Activated naive CD8-positive, alpha-beta T cell treated with anti-CD3 and anti-CD28 coated beads, Interleukin-2, amount 50 U/mL, for 24 hours (primary cell): Measurements from ENCODE around the gene PRRT2.

Source experiments
- ATAC-seq: fragments of 150-1000 bp; cut with Tn5 transposase; one replicate; pipeline ENCODE4 v1.10.0; 2021
- DNase-seq: peaks from one replicate; pipeline ENCODE4 v3.0.0; 2021
- H3K27ac Mint-ChIP-seq: one replicate; pipeline ENCODE4 v1.8.0; 2021; ENCODE audit warnings: mild to moderate bottlenecking, mixed read lengths
- H3K27me3 Mint-ChIP-seq: one replicate; pipeline ENCODE4 v1.8.0; 2021; ENCODE audit warnings: mixed read lengths
- H3K36me3 Mint-ChIP-seq: one replicate; pipeline ENCODE4 v1.8.0; 2021; ENCODE audit warnings: low read depth, mixed read lengths
- H3K4me1 Mint-ChIP-seq: one replicate; pipeline ENCODE4 v1.8.0; 2021; ENCODE audit warnings: mixed read lengths
- H3K4me3 Mint-ChIP-seq: one replicate; pipeline ENCODE4 v1.8.0; 2021; ENCODE audit warnings: mild to moderate bottlenecking, moderate library complexity, mixed read lengths
- H3K9me3 Mint-ChIP-seq: one replicate; pipeline ENCODE4 v1.8.0; 2021; ENCODE audit warnings: mixed read lengths

The PRRT2 gene

DNA sequence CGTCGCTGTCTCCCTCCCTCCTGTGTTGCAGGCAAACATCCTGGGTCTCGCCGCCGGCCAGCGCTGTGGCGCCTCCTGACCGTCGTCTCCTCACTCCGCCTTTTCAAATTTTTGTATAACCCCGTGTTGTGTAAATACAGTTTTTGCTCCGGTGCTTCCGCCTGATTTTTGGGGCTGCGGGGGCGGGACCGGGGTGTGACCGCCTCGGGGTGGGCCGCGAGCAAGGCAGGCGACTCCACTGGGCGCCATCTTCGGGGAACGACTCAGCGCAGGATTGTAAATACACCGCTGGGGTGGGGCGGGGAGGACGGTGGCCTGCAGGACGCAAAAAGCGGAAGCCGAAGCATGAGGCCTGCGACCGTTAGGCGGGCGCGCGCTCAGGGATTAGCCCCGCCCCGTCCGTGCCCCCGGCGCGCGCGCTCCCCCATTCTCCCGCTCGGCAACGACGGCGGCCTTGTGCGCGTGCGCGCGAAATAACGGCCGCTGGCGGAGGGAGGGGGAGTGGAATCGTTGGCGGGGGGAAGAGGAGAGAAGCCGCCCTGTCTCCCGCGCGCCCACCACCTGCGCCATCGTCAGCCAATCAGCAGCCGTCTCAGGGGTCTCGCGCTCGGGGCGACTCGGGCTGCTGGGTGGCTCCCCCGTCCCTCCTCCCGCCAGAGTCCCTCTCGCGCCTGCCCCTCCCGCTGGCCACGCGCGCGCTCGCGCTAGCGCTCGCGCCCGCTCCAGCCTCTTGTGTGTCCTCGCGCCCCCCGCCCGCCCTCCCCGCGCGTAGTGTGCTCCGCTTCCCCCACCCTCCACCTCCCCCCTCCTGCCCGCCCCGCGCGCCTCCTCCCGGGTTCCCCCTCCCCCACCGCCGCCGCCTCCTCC, 6.5 kb upstream of the PRRT2 start:
- Mint-ChIP-seq H3K27ac (peak overlapping the region; percentile 99), H3K9me3 (no peaks in the 10 kb centered on the region), H3K36me3 (peaks cover 61% of the 10 kb centered on the region), H3K4me1 (peaks cover 44% of the 10 kb centered on the region), H3K27me3 (no peaks in the 10 kb centered on the region), H3K4me3 (peak overlapping the region; percentile 97)
- DNase-seq (peak; percentile 98), ATAC-seq (peak; percentile 64)

DNA sequence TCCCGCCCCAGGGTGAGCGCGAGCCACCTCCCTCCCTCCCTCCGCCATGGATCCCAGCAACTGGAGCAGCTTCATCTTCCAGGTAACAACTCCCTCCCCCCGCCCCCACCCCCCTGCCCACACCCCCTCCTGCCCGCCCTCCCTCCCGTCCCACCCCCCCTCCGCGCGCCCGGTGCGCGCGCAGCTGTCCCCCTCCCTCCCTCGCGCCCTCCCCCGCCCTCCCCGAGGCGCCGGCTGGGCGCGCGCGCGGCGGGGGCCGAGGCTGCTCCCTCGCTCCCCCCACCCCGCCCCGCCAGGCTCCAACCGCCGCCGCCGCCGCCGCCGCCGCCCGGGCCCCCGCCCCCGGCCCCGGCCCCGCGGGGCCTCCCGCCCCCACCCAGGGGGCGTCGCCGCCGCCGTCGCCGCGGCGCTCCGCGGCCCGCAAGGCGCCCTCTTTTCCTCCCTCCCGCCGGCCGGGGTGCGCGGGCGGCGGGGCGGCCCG, 5.9 kb upstream of the PRRT2 start, which contains the start of gene MAZ:
Gene MAZ (plus strand): TSS at position 431 of the 481 bp plus-strand sequence. CDS start 173 bp downstream, outside the sequence.
- Mint-ChIP-seq H3K4me1 (peaks cover 50% of the 10 kb centered on the region), H3K9me3 (no peaks in the 10 kb centered on the region), H3K27ac (peak within 1 kb of the TSS; percentile 99), H3K36me3 (peaks cover 58% of the 10 kb centered on the region), H3K4me3 (peak within 1 kb of the TSS; percentile 97), H3K27me3 (no peaks in the 10 kb centered on the region)
- DNase-seq (peak; percentile 80), ATAC-seq (no peak)

DNA sequence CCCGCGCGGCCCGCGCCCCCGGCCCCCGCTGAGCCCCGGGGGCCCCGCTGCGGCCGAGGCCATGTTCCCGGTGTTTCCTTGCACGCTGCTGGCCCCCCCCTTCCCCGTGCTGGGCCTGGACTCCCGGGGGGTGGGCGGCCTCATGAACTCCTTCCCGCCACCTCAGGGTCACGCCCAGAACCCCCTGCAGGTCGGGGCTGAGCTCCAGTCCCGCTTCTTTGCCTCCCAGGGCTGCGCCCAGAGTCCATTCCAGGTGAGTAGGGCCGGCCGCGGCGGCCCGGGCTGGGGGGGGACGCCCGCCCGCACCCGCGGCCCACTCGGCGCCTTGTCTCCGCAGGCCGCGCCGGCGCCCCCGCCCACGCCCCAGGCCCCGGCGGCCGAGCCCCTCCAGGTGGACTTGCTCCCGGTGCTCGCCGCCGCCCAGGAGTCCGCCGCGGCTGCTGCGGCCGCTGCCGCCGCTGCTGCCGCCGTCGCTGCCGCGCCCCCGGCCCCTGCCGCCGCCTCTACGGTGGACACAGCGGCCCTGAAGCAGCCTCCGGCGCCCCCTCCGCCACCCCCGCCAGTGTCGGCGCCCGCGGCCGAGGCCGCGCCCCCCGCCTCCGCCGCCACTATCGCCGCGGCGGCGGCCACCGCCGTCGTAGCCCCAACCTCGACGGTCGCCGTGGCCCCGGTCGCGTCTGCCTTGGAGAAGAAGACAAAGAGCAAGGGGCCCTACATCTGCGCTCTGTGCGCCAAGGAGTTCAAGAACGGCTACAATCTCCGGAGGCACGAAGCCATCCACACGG, 5.2 kb upstream of the PRRT2 start:
- Mint-ChIP-seq H3K36me3 (peaks cover 53% of the 10 kb centered on the region), H3K4me1 (peaks cover 57% of the 10 kb centered on the region)
- no peak for ATAC-seq

DNA sequence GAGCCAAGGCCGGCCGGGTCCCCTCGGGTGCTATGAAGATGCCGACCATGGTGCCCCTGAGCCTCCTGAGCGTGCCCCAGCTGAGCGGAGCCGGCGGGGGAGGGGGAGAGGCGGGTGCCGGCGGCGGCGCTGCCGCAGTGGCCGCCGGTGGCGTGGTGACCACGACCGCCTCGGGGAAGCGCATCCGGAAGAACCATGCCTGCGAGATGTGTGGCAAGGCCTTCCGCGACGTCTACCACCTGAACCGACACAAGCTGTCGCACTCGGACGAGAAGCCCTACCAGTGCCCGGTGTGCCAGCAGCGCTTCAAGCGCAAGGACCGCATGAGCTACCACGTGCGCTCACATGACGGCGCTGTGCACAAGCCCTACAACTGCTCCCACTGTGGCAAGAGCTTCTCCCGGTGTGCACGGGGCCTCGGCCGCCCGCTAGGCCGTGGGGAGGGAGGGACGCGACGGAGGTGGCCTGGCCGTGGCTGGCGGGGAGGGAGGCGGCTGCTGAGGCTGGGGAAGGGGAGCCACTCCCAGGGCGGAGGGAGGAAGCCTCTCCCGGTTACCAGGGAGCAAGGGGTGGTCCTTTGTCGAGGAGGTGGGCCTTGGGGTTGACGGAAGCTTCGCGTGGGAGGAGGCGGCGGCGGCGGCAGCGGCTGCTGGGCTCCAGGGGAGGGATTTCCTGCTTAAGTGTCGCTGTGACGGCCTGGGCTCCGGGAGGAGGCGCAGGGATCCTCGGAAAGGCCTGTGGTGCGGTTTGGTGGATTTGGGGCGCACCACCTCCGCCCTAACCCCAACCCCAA, 4.4 kb upstream of the PRRT2 start:
- peaks cover 58% of the 10 kb centered on the region for H3K4me1 Mint-ChIP-seq
- H3K36me3 Mint-ChIP-seq: peaks cover 53% of the 10 kb centered on the region
- peak; percentile 90 for DNase-seq
- peaks cover 5% of the 10 kb centered on the region for H3K27me3 Mint-ChIP-seq
- H3K27ac Mint-ChIP-seq: peak overlapping the region; percentile 98
- ATAC-seq: peak; percentile 27
- H3K9me3 Mint-ChIP-seq: no peaks in the 10 kb centered on the region
- H3K4me3 Mint-ChIP-seq: peak overlapping the region; percentile 97

More for the DNA sequence above, 5.2 kb upstream of the PRRT2 start:
- Mint-ChIP-seq H3K9me3 (no peaks in the 10 kb centered on the region), H3K4me3 (peak overlapping the region; percentile 97), H3K27ac (peak overlapping the region; percentile 98), H3K27me3 (no peaks in the 10 kb centered on the region)
- DNase-seq: peak; percentile 74

DNA sequence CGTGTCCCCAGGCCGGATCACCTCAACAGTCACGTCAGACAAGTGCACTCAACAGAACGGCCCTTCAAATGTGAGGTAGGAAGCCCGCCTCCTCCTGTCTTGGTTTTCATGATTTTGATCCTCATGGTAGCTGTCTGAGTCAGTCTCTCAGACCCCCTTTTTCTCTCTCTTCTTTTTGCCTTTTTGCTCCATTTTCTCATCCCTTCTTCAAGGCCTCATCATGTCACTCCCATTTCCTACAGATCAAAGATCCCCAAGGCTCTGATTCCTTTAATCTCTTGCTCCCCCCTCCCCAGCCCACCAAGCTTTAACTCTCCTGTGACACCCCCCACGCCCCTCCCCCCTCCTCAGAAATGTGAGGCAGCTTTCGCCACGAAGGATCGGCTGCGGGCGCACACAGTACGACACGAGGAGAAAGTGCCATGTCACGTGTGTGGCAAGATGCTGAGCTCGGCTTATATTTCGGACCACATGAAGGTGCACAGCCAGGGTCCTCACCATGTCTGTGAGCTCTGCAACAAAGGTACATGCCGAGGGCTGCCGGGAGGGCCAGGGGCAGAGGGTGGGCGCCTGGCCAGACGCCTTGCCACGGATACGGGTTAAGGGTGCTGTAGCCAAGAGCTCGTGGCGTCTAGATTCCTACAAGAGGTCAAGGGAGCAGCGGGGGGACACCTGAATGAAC, 3.6 kb upstream of the PRRT2 start:
- H3K9me3 Mint-ChIP-seq: no peaks in the 10 kb centered on the region
- peaks cover 5% of the 10 kb centered on the region for H3K27me3 Mint-ChIP-seq
- DNase-seq (peak; percentile 42), ATAC-seq (no peak)
- peaks cover 46% of the 10 kb centered on the region for H3K36me3 Mint-ChIP-seq
- H3K4me1 Mint-ChIP-seq: peaks cover 58% of the 10 kb centered on the region
- peak overlapping the region; percentile 97 for H3K4me3 Mint-ChIP-seq
- peak overlapping the region; percentile 98 for H3K27ac Mint-ChIP-seq

DNA sequence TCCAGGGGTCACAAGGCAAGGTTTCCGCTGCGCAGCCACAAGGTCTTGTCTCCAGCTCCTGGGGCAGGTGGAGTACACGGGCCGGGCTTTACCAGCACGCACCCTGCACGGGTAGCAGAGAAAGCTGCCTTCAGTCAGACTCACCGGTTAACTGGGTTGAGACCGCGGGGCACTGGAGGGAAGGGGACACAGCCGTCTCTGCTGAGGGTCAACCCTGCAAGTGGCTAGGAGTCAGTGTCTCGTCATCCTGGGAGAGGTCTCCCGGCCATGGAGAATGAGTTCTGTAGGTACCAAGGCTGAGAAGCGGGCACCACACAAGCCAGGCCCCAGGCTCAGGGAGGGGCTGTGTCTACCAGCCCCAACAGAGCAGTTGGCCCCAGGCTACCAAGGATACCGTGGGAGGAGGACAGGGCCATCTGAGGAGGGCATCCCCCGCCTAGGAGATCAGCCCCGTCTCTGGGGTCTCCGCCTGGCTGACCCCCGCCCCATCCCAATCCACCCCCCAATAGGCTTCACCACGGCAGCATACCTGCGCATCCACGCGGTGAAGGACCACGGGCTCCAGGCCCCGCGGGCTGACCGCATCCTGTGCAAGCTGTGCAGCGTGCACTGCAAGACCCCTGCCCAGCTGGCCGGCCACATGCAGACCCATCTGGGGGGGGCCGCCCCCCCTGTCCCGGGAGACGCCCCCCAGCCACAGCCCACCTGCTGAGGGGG, 2.8 kb upstream of the PRRT2 start:
- Mint-ChIP-seq H3K27me3 (peaks cover 5% of the 10 kb centered on the region), H3K4me1 (peaks cover 53% of the 10 kb centered on the region), H3K27ac (peak overlapping the region; percentile 98), H3K4me3 (peak overlapping the region; percentile 97), H3K9me3 (no peaks in the 10 kb centered on the region), H3K36me3 (peaks cover 38% of the 10 kb centered on the region)
- DNase-seq (no peak), ATAC-seq (no peak)

DNA sequence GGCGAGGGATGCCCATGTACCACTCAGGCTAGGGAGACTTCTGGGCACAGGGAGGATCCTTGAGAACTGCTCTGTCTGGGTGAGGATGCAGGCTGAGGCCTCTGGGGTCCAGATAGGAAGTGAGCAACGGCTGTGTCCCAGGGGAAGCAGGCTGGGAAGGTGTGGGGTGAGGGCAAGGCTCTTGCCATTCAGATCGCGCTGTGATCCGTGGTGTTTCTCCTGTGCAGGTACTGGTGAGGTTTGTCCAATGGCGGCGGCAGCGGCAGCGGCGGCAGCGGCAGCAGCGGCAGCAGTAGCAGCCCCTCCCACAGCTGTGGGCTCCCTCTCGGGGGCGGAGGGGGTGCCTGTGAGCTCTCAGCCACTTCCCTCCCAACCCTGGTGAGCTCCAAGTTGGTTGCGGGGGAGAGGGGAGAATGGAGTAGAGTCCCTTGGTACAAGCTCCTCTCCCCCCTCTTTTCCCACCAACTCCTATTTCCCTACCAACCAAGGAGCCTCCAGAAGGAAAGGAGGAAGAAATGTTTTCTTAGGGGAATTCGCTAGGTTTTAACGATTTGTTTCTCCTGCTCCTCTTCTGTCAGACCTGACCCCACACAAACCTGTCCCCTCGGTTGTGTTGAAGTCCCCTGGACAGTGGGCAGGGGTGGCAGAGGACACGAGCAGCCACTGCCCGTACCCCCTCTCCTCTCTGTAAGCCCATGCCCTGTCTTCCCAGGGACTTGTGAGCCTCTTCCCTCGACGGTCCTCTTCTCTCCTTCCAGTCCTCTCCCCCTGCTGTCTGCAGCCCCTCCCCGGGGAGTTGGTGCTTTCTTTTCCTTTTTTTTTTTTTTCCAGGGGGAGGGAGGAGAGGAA, 1.9 kb upstream of the PRRT2 start:
- peaks cover 52% of the 10 kb centered on the region for H3K4me1 Mint-ChIP-seq
- H3K4me3 Mint-ChIP-seq: peak overlapping the region; percentile 97
- peak overlapping the region; percentile 86 for H3K27ac Mint-ChIP-seq
- no peaks in the 10 kb centered on the region for H3K9me3 Mint-ChIP-seq
- H3K27me3 Mint-ChIP-seq: peaks cover 5% of the 10 kb centered on the region
- no peak for ATAC-seq
- peak; percentile 60 for DNase-seq
- peaks cover 34% of the 10 kb centered on the region for H3K36me3 Mint-ChIP-seq

DNA sequence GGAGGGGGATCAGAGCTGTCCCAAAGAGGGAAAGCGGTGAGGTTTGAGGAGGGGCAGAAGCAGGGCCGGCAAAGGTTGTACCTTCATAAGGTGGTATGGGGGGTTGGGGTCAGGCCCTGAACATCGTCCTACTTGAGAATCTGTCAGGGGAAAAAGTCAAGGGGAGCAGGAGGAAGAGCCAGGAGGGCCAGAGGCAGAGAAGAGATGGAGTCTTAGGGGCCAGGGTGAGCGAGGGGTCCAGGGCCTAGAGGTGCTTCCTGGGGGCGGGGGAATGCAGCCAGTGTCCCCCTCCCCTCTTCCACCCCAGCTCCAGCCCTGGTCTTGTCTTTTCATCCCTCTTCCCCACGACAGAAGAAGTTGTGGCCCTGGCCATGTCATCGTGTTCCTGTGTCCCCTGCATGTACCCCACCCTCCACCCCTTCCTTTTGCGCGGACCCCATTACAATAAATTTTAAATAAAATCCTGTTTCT, 1.3 kb upstream of the PRRT2 start:
- H3K4me1 Mint-ChIP-seq: peaks cover 56% of the 10 kb centered on the region
- ATAC-seq: no peak
- peaks cover 6% of the 10 kb centered on the region for H3K27me3 Mint-ChIP-seq
- DNase-seq: no peak
- peak overlapping the region; percentile 97 for H3K4me3 Mint-ChIP-seq
- peaks cover 32% of the 10 kb centered on the region for H3K36me3 Mint-ChIP-seq
- no peaks in the 10 kb centered on the region for H3K9me3 Mint-ChIP-seq
- peak overlapping the region; percentile 80 for H3K27ac Mint-ChIP-seq

DNA sequence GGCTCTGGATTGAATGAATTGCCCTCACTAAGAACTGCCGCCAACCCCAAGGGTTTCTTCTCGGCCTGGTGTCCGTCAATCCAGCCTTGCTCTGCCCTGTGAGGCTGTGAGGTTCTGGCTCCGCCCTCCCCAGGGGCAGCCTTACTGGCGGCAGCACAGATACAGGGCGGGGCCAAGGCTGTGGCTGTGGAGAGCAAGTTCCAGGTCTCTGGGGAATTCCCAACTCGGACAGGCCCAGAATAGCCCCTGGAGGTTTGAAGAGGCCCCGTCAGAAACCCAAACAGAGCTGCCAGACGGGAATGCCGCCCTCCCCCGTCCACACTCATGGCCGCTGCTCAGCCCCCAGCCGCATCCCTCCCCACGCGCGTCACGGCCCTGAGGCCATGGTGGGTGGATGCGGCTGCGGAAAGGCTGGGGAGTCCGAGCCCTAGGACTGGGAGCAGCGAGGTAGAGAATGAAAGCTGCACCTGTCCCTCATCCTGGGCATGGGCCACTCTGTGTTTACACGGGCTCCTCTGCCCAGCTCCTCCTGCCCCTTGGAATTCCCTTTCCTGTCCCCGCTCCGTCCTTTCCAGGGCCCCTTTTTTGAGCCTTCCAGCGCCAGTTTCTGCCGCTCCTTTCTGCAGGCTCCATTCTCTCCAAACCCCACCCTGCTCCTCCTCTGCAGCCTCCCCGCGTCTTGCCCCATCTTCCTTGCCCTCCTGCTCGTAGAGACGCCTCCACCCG, 660 bp upstream of the PRRT2 start:
- peaks cover 9% of the 10 kb centered on the region for H3K27me3 Mint-ChIP-seq
- DNase-seq (peak; percentile 88), ATAC-seq (peak; percentile 54)
- H3K36me3 Mint-ChIP-seq: peaks cover 35% of the 10 kb centered on the region
- H3K27ac Mint-ChIP-seq: peak overlapping the region; percentile 80
- H3K4me1 Mint-ChIP-seq: peaks cover 59% of the 10 kb centered on the region
- no peaks in the 10 kb centered on the region for H3K9me3 Mint-ChIP-seq
- peak overlapping the region; percentile 97 for H3K4me3 Mint-ChIP-seq

DNA sequence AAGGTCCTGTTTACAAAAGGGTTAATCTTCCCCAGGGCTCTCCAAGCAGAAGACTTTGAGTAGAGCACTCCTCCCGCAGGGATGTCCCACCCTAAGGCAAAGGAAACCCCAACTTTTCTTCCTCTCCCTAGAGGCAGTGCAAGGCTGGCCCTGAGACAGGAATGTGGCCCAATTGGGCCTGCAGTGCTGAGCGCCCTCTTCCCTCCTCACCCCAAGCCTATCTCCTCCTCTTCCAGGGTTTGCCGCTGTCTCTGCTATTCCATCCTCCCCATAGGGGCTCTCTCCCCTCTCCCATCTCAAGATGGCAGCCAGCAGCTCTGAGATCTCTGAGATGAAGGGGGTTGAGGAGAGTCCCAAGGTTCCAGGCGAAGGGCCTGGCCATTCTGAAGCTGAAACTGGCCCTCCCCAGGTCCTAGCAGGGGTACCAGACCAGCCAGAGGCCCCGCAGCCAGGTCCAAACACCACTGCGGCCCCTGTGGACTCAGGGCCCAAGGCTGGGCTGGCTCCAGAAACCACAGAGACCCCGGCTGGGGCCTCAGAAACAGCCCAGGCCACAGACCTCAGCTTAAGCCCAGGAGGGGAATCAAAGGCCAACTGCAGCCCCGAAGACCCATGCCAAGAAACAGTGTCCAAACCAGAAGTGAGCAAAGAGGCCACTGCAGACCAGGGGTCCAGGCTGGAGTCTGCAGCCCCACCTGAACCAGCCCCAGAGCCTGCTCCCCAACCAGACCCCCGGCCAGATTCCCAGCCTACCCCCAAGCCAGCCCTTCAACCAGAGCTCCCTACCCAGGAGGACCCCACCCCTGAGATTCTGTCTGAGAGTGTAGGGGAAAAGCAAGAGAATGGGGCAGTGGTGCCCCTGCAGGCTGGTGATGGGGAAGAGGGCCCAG, 1.0 kb downstream of the PRRT2 start:
- peaks cover 60% of the 10 kb centered on the region for H3K4me1 Mint-ChIP-seq
- H3K9me3 Mint-ChIP-seq: no peaks in the 10 kb centered on the region
- H3K36me3 Mint-ChIP-seq: peaks cover 31% of the 10 kb centered on the region
- peaks cover 9% of the 10 kb centered on the region for H3K27me3 Mint-ChIP-seq
- no peak for DNase-seq
- H3K27ac Mint-ChIP-seq: no peak overlapping the region
- ATAC-seq: no peak
- H3K4me3 Mint-ChIP-seq: no peak overlapping the region
